ENCODE measurements around the gene PDX1.
"Not testable (repeated sequence)": the region's sequence is repeated elsewhere in the genome, so short reads cannot be mapped to it uniquely, and the experiment has no call there.

Gene PDX1

DNA sequence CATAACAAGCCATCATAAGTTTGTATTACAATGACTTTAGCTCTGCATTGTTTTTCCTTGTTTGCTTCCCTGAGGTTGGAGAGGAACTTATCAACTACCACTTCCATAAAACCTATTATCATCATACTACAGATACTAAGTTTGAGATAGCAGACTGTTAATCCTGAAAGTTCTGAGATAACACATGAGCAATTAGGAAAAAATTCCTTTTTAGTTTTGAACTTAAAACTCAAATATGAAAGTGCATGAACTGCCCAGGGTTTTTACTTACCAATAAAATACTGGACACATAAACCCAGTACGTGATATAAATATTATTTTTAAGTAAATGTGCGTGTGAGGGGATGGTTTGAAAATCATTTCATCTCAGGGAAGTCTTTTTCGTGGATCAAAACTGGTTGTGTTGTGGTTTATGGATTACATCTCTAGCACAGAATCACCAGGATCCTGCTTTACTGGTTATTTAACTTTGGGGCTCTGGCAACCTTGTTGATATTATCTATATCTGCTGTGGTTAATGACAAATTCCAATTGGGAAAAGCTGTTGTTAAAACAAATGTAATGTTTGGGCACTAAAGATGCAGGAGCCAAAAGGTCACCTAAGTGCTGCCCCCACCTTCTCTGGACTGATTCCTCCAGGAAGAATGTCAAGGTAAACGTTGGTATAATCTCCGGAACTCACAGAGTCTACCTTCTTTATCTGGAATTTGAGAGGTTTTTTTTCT is 36.9 kb downstream of the PDX1 start:
- DNase-seq (ENCODE audit: low read depth in 2 of 2): no peak

DNA sequence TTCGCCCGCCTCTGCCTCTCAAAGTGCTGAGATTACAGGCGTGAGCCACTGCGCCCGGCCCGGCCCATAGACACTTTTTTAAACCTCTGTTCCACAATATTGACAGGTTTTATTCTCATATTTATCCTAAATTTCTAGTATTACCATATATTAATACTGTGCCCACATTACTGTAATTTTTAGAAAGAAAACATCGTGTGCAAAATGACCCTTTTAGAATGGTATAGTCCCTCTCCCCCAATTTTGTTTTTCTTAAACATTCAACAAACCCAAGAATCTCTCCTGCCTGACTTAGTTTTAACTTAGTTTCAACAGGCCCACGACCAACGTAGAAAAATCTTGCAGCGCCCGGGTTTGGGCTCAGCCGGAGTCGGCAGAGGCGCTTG is 40.2 kb downstream of the PDX1 start:
- no peak for DNase-seq (ENCODE audit: low read depth in 2 of 2)

DNA sequence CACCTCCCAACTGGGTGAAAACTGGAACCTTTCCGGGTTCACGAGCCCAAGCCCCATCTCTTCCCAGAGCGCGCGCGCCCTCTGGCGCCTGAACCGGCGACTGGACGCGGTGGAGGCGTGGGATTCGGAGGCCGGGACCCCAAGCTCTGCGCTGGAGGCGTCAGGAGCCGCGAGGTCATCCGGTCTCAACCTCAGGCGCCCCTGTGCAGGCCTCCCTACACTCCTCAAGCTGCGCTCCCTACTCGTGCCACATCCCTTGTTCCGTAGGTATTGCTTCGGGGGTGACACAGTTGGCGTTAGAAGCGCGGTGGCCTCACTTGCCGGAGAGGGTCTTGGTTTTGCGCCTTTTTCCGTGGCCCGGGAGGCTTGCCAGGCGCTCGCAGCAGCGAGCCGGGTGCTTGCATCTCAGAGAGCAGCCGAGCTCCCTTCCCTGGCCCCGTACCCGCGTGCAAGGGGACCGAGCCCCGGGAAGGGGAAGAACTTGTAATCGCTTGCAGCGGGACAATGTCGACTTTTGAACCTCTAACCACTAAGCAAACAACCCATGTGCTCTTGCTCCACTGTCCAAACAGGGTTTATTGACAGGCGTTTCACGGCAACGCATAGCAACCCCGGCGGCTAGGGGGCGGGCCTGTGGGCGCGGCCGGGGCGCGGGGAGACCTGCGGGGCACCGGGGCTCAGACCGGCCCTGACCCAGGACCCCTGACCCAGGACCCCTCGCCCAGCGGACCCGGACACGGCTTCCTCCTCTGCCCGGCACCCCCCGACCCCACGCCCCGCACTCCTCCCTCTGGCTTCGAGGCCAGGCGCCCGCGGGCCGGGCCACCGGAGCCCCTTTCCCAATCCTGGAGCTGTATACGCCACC is 40.8 kb downstream of the PDX1 start:
- no peak for DNase-seq (ENCODE audit: low read depth in 2 of 2)

DNA sequence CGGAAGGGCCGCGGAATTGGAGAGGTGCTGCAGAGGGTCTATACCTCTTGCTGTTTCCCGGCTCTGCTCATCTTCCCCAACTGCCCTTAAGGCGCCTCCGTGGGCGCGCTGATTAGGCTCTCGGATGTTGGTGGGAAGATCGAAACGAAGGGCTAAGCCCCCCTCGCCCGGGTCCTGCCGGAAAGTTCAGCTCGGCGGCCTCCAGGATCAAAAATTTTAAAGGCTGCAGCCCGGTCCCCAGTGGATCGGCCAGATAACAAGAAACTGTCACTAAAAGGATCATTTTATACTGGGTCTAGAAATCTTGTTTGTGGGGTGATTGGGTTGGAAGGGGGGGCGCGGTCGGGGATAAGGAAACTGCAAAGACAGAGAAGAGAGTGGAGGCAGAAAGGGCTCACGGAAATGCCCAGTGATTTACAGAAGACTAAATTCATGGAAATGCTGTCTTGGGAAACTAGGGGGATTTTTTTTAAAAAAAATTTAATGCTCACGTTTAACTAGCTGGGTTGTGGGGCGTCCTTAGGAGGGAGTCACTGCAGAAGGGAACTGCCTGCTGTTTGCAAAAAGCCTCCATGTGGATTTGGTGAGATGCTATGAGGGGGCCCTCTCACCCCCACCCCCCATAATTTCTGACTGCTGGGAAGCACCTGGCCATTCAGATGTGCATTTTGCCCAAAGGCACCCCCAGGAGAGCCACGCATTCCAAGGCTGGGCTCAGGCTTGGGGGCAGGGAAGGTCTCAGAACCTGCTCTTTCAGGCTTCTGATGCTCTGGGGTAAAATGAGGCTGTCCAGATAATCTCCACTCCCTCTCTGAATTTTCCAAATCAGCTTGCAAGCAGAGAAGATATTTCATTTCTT is 41.7 kb downstream of the PDX1 start:
- no peak for DNase-seq (ENCODE audit: low read depth in 2 of 2)

DNA sequence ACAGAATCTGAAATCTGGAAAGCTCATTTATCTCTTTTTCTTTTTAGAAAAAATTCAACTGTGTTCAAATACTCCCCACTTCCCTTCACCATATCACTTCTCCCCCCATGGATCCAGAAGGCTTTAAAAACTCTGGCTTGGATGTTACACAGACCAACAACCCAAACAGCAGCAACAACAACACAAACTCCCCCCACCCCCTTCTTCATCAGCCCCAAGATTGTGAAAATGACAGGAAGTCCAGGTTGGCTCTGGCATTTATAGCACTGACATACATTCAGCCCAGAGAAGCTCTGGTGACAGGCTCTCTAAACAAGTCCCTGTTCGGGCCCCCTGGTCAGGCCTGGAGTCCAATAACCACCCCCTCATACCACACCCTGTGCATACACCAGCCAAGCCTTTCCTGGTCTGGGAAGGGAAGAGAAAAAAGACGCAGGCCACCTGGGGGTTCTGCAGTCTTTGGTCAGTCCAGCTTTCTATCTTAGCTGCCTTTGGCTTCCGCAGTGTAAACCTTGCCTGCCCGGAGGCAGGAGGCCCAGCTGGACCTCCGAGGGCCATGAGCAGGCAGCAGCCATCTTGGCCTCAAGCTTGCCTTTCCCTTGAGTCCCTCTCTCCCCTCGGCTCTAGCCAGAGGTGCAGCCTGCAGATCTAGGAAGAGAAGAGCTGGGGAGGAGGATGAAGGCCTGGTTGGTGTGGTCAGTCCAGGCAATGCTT is 42.5 kb downstream of the PDX1 start:
- no peak for DNase-seq (ENCODE audit: low read depth in 2 of 2)

DNA sequence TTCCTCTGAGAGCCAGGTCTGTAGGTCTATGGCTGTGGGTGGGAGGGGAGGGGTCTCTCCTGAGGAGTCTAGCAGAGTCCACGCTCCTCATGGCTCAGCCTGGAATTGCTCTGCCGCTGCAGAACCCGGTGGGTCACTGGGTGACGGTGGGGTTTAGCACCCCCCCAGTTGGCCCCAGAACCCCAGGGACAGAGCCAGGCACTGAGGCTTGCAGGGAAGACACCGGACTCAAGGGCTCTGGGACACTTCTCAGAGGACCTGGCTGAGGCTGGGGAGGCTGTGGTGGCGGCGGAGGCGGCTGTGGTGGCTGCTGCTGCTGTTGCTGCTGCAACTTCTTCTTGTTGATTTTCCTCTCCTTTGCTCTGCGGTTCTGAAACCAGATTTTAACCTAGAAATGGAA is 43.2 kb downstream of the PDX1 start:
- DNase-seq (ENCODE audit: low read depth in 2 of 2): no peak

DNA sequence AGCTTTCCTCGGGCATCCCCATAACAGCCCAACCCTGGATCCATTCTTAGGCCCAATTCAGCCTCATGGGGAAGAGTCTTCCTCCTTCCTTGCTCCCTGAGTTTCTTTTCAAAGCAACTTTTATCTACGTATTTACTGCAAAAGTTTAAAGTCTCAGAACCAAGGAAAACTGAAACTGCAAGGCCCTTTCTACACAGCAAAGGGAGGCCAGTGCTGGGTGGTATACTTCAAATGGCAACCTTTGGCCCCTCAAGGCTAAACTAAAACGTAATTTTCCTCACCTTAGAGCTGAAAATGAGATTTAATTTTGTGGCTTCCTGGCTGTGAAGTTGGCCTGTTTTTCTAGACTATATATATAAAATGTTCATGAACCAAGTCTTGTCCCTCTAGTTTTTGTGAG is 43.7 kb downstream of the PDX1 start:
- no peak for DNase-seq (ENCODE audit: low read depth in 2 of 2)

DNA sequence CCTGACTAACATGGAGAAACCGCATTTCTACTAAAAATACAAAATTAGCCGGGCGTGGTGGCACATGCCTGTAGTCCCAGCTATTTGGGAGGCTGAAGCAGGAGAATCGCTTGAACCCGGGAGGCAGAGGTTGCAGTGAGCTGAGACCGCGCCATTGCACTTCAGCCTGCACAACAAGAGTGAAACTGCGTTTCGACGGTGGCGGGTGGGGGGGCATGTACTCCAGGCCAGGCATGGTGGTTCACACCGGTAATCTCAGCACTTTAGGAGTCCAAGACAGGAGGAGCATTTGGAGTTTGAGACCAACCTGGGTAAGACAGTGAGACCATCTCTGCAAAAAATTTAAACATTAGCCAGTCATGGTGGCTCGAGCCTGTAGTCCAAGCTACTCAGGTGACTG is 44.4 kb downstream of the PDX1 start:
- not testable (repeated sequence) for DNase-seq (ENCODE audit: low read depth in 2 of 2)

DNA sequence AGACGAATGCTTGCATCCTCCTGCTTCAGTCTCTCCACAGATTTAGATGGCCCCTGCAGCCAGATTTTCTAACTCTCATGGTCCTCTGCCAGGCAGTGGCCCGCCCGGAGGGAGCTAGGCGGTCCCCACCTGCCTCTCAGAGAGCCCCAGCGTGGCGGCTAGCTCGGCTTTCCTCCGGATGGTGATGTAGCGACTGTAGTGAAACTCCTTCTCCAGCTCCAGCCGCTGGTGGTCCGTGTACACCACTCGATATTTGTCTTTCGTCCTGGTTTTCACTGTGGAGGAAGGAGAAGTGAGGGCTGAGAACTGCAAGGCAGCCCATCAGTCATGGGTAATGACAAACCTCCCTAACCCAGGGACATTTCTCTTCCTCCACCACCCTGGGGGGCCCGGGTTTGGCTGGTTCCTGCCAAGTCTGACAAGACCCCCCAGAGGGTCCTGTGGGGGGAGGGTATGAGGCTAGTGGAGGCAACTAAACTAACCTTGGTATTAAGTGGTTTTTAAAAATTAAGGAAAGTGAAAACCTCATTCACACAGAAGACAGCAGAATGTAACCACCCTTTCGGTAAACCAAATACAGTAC is 45.0 kb downstream of the PDX1 start:
- no peak for DNase-seq (ENCODE audit: low read depth in 2 of 2)

DNA sequence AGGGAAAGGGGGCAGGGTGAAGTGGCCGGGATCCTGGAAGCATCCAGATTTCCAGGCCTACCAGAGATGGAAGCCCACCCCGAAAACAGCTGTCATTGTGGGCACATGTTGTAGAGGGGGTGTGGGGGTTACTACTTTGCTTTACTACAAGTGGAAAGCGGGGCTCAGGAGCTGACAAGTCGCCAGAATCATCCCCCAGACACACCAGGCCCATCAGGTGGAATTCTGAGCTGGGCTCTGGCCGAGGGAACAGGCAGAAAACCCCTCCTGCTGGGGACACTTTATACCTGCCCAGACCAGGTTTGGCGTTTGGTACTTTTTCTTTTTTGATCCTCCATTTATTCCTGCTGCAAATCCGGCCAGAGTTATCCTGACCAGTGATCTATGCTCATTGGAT is 45.5 kb downstream of the PDX1 start:
- DNase-seq (ENCODE audit: low read depth in 2 of 2): no peak

DNA sequence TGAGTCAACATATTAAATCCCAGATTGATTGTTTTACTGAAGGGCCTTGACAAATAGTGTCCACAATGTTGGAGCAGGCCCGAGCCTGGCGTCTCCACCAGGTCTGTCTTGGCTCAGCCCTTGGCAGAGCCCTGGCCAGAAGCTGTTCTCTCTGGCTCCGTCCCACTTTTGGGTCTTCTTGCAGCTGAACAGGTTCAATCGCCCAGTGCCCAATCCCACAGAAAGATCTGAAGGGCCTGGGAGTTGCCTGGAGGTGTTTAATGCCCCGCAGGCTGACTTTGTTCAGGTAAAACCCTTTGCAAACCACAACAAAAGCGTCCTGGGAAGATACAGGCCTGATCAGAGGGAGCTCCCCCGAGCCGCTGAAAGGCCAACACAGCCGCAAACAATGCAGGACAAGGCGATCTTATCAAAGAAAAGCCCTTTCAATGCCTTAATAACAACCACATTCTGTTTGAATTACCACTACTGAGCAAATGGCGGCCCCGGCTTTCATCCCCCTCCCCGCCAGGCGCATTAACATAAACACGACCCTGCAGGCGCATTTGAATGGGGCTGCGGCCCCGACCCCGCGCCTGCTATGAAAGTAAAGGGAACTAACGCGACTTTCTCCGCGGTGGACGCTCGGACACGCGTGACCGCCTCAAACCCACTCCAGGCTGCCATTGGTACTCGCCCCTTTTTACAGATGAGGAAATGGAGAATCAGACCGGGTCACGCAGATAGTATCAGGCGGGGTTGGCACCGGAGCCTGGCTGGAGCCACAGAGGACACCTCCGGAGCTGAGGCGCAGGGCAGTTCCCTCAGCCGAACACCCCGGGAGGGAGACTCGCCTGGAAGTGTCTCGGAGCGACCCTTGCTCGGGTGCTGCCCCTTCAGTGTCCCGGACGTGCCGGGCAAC is 46.2 kb downstream of the PDX1 start:
- DNase-seq (ENCODE audit: low read depth in 2 of 2): no peak

DNA sequence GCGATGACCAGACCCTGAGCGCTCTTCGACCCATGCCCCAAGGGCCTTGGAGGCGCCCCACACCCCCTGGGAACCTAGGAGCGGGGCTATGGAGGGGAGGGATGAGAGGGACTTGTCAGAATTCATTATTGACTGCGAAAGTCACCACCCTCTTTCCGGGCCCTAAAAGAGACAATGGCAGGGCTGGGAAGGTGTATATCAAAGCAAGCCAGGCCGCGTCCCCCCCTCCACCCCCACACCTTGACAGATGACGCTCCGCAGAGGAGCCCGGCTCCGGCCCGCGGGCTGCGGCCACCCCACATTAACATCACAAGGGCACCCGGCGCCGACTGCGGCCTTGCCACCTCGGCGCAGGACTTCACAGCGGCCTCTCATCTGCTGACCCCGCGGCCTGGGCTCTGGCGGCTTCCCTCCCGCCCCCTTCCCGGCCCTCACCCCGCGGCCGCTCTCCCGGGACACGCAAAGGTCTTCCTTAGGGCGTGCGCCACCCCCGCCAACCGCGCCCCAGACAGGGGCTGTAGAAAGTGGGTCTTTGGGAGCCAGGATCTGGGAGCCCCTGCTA is 46.9 kb downstream of the PDX1 start:
- no peak for DNase-seq (ENCODE audit: low read depth in 2 of 2)

DNA sequence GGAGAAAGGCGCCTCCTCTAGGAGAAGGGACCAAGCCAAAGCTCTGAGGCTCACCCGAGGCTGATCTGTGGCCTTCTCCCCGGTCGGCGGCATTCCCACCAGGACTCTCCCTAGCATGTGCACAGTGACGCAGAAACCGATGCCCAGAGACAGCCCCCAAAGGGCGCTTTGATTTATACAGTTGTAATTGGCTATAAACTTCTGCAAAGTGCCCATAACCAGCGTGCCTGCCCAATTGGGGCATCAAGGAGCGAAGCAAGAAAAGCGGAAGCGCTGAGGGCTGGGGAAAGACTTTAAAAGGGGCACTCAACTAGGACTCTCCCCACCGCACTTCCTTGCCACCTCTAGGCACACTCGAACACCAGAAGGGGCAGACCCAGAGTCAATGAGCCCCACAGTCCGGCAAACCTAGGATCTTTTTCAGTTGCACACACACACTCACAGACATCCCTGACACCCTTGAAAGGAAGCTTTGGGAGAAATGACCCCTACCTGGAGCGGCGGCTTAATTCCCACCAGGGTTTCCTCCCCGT is 47.5 kb downstream of the PDX1 start:
- no peak for DNase-seq (ENCODE audit: low read depth in 2 of 2)

DNA sequence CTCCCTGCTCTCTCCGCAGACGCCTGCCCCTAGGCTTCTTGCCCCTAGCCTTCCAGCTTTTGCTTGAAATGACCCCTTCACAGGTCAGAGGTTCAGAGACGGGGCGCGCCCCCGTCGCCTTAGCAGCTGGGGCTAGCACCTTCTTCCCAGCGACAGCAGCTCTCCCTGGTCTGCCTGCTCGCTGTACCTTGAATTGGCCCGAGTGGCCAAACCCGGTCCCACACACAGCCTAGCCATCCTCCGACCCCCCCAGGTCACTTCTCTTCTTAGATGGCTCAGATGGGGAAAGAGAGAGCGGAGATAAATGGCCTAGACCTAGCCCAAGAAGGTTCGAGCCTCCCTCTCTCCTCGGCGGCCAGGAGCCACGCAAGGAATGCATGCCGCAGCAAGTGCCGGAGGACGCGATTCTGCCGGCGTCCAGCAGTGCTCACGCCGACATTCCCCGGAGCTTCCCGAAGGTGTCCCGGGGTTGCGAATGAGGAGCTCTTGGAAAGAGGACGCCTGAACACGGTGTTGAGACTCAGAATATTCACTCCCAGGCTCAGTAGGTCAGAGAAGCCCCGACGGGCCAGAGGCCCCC is 48.0 kb downstream of the PDX1 start:
- DNase-seq (ENCODE audit: low read depth in 2 of 2): no peak

DNA sequence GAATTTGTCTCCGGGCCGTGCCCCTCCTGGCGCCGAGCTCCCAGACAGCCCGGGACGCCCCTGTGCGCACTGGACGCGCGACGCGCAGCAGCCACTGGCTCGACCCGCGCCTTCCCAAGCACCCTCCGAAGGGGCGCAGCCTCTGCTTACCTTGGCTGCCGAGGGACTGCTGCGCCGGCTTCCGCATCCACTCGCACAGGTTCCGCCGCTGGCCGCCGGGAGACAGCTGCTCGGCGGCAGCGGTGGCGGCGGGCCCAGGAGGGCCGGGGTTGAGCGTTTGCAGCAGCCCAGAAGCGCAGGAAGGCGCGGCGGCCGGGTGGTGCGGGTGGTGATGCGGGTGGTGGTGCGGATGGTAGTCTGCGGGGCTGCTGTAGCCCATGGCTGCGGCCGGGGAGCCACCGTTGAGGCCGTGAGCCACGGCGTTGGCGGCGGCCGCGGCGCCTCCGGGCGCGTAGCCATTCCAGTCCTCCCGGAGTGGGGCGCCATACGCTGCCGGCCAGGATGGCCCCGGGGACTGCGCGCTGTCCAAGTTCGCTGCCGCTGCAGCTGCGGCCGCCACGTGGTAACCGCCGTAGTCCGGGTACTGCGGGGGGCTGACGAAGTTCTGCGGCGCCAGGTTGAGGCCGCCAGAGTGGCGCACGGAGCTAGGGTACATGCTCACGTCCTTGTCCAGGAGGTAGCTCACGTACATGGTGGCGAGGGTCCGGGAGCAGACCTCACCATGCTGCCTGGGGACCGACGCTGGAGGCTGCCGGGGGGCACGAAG is 48.7 kb downstream of the PDX1 start:
- DNase-seq (ENCODE audit: low read depth in 2 of 2): no peak

DNA sequence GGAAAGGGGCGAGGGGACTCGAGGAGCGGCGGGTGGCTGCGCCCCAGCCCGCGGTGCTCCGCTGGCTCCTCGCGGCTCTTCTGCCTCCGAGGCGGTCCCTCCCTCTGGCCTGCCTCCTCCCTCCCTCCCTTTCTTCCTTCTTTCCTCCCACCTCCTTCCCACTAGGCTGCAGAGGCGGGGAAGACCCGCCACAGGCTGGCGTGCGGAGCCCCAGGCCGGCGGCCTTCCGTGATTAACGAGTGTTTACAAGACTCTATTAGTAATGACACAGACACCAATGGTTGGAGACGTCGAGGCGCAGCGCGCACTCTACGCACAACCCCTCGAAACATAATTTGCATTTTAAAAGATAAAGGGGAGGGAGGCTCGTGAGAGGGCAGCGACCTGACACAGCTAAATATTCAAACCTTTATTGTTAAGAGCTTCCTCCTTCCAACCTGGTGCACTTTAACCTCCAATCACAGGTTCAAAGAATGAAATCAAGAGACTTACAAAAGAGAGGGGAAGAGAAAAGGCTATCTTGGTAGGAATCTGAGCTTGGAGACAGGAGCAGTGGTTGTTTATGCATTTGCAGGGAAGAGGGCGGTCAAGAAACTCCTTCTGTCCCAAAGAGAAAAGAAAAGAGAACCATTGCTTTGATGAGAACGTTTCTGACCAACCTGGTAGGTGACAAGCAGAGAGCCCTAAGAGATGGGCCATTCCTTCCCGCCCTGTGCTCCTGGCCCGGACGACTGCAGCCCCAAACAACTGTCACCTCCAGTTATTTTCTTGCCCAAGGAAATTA is 49.5 kb downstream of the PDX1 start, which contains the start of gene CDX2:
Gene CDX2 (minus strand): TSS at position 234 of the 784 bp plus-strand sequence. CDS start 309 bp downstream, outside the sequence.
- no peak for DNase-seq (ENCODE audit: low read depth in 2 of 2)

DNA sequence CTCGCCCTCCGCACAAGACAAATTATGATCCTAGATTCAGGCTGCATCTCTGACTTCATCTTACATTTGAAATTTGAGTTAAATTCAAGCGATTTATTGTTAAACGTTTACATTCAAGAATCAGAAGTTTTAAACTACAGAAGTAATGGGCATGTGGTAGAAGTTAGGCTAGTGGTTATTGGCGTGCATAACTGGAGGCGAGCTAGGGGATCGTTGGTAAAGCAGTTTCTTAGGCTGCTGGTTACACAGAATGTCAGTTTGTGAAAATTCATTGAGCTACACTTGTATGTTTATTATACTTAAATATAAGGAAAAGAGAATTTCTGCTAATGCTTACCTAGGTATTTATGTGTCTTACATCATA is 50.0 kb downstream of the PDX1 start:
- no peak for DNase-seq (ENCODE audit: low read depth in 2 of 2)
